AG09319 (cell line): ENCODE results near the gene SPOP.
"Not testable (repeated sequence)": the region's sequence is repeated elsewhere in the genome, so short reads cannot be mapped to it uniquely, and the experiment has no call there.

Source experiments
- DNase-seq: peaks from one replicate; pipeline ENCODE4 v3.0.0-alpha.2; 2010; ENCODE audit warnings: low read depth; ENCODE audit errors: extremely low read depth
- TF ChIP-seq, protein P1 (sequence below): IDR thresholded peaks from 2 replicates; pipeline ENCODE4 v1.5.1; 2011; ENCODE audit warnings: low read depth, mild to moderate bottlenecking, inconsistent platforms, low read length, moderate library complexity

The SPOP gene

DNA sequence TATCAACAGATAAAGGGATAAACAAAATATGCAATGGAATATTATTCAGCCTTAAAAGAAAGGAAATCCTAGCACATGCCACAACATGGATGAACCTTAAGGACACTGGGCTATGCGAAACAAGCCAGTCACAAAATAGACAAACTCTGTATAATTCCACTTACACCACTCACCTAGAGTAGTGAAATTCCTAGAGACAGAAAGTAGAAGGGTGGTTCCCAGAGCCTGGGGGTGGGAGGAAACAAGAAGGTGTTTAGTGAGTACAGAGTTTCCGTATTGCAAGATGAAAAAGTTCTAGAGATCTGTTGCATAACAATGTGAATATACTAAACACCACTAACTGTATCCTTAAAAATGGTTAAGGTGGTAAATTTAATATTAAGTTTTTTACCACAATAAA lies 10.0 kb downstream of the SPOP start:
- TF ChIP-seq, protein P1, sequence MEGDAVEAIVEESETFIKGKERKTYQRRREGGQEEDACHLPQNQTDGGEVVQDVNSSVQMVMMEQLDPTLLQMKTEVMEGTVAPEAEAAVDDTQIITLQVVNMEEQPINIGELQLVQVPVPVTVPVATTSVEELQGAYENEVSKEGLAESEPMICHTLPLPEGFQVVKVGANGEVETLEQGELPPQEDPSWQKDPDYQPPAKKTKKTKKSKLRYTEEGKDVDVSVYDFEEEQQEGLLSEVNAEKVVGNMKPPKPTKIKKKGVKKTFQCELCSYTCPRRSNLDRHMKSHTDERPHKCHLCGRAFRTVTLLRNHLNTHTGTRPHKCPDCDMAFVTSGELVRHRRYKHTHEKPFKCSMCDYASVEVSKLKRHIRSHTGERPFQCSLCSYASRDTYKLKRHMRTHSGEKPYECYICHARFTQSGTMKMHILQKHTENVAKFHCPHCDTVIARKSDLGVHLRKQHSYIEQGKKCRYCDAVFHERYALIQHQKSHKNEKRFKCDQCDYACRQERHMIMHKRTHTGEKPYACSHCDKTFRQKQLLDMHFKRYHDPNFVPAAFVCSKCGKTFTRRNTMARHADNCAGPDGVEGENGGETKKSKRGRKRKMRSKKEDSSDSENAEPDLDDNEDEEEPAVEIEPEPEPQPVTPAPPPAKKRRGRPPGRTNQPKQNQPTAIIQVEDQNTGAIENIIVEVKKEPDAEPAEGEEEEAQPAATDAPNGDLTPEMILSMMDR: no peak
- no peak for DNase-seq

DNA sequence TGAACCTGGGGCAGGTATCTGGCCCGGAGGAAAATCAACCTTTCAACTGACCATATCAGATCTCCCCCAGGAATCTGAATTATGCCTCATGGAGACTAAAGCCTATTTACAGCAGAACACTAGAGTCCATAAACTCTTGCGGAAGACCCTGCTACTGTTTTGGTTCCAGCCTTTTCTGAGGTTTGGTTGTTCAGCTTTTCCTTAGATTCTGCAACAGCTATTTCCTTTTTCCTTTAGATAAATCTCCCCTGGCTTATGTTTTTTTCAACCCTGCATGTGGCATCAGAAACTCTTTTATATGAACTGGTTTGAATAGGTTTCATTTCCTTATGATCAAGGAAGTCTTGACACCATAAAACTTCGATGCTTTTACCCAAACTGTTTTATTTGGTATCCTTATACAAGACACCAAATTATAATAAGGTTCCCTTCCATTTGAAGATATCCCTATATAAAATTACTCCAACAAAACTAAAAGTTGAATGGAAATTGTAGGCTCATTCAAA lies 13.1 kb downstream of the SPOP start:
- no peak for DNase-seq

DNA sequence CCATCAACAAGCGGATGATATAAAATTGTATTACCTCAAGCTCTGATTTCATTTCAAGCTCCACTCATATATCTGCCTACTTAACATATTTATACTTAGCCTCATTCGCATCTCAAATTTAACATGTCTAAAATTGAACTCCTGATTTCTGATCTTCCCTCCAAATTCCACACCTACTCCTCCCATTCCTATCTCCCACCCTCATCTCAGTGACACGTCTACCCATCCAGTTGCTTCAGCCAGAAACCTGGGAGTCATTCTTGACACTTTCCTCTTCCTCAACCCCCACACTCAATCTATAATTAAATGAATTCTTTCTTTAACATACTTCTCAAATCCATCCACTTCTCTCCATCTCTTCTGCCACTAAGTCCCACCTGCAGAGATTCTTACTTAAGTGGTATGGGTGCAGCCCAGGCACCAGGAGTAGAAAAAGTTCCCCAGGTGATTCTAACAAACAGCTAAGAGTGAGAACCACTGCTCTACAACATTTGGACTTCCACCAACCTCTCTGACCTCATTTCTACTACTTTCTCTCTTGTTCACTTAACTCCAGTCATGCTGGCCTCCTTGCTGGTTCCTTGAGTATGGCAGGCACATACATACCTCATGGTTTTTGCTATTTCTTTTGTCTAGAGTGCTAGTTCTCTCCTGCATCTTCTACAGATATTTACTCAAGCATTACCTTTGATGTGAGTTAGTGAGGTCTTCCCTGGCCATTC lies 18.1 kb downstream of the SPOP start:
- no peak for DNase-seq
- TF ChIP-seq, protein P1: no peak

More for the DNA sequence above, 13.1 kb downstream of the SPOP start:
- TF ChIP-seq, protein P1: no peak

DNA sequence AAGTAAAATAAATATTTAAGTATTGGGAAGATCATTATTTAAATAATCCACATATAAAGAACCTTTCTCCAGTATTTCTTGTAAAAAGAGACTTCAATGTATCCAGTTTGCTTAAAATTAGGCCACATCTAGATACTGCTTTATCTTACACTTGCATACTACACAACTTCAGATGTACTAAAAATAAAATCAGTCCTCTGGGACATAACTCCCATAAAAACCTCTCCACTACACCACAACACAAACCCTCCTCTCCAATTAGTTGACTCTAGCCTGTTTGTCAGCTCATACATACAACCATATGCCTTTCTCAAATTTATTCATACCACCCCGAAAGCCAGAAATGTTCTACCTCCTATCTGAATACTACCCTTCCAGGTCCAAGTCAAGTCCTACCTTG lies 21.6 kb downstream of the SPOP start:
- DNase-seq: no peak
- TF ChIP-seq, protein P1: no peak

DNA sequence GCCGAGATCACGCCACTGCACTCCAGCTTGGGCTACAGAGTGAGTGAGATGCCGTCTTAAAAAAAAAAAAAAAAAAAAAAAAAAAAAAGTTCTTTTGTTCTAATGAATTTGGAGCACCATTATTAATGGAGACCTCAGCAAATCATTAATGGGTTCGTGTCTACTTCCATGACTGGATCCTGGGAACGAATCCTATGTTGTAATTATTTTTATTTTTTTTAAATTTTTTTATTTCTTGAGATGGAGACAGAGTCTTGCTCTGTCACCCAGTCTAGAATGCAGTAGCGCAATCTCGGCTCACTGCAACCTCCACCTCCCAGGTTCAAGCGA lies 30.7 kb downstream of the SPOP start:
- DNase-seq: no peak
- TF ChIP-seq, protein P1: no peak

DNA sequence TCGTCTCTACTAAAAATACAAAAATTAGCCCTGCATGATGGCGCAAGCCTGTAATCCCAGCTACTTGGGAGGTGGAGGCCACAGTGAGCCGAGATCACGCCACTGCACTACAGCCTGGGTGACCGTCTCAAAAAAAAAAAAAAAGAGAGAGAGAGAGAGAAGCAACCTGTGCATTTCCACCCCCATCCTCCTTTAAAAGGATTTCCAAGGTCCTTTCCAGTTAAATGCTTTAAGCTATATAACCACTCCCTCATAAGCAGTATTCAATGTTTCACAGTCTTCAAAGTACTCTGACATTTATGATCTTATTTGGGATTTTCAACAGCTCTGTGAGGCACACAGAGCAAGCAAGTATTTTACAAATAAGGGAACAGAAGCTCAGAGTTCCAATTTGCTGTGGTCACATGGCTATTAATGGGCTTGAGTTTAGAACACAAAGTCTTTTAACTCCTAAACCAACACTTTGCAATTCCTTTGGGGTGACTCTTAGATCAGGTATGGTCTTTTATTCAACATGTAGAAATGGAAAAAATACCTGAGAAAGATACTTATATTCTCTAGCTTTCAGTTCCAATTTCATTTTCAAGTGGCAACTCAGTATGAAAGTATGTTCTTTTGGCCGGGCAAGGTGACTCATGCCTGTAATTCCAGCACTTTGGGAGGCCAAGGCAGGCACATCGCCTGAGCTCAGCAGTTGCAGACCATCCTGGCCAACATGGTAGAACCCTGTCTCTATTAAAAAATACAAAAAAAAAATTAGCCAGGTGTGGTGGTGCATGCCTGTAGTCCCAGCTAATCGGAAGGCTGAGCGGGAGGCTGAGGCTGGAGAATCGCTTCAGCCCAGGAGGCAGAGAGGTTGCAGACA lies 31.3 kb downstream of the SPOP start:
- TF ChIP-seq, protein P1: no peak
- DNase-seq: no peak

DNA sequence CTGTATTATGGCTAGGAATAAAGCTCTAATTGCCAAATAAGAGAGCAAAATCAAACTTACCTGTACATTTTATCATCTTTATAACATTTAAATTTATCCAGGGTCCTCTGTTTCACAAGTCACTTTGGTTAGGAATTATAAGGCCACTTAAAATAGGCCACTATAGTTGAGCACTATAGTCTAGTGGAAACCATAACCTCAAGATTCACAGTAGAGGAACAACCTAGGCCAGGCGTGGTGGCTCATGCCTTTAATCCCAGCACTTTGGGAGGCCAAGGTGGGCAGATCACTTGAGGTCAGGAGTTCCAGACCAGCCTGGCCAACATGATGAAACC lies 31.9 kb downstream of the SPOP start:
- DNase-seq: not testable (repeated sequence)
